Measurements from ENCODE around the gene HEATR5A.
"Not testable (repeated sequence)": the region's sequence is repeated elsewhere in the genome, so short reads cannot be mapped to it uniquely, and the experiment has no call there.

HEATR5A gene

GRCh38 chr14:31382221-31382620 lies 38.1 kb downstream of the HEATR5A start:
- TF ChIP-seq POLR2A (IDR thresholded peaks at IDR 0.05; ENCODE audit: low read depth, low read length) (no peak), POLR2AphosphoS5 (IDR thresholded peaks at IDR 0.05; ENCODE audit: low read depth, low read length) (no peak), TAF1 (IDR thresholded peaks at IDR 0.05; ENCODE audit: borderline replicate concordance, low read depth, low read length) (no peak)
- DNase-seq (ENCODE audit: insufficient read length) (no peak), FAIRE-seq (no peak)

GRCh38 chr14:31380106-31380505 lies 40.2 kb downstream of the HEATR5A start:
- FAIRE-seq: no peak
- DNase-seq (ENCODE audit: insufficient read length): no peak
- TF ChIP-seq TAF1 (IDR thresholded peaks at IDR 0.05; ENCODE audit: borderline replicate concordance, low read depth, low read length): no peak
- no peak for TF ChIP-seq POLR2A (IDR thresholded peaks at IDR 0.05; ENCODE audit: low read depth, low read length)
- no peak for TF ChIP-seq POLR2AphosphoS5 (IDR thresholded peaks at IDR 0.05; ENCODE audit: low read depth, low read length)

- not testable (repeated sequence) for DNase-seq (ENCODE audit: insufficient read length); FAIRE-seq
Measured at GRCh38 chr14:31379125-31379947, 41.0 kb downstream of the HEATR5A start.

GRCh38 chr14:31377433-31377832 lies 42.9 kb downstream of the HEATR5A start:
- no peak for TF ChIP-seq POLR2A (IDR thresholded peaks at IDR 0.05; ENCODE audit: low read depth, low read length)
- TF ChIP-seq TAF1 (IDR thresholded peaks at IDR 0.05; ENCODE audit: borderline replicate concordance, low read depth, low read length): no peak
- no peak for TF ChIP-seq POLR2AphosphoS5 (IDR thresholded peaks at IDR 0.05; ENCODE audit: low read depth, low read length)
- FAIRE-seq (no peak), DNase-seq (ENCODE audit: insufficient read length) (no peak)

- FAIRE-seq: no peak
Measured at GRCh38 chr14:31371646-31372045, 48.7 kb downstream of the HEATR5A start.

GRCh38 chr14:31363331-31364073 lies 56.8 kb downstream of the HEATR5A start:
- TF ChIP-seq POLR2AphosphoS5 (IDR thresholded peaks at IDR 0.05; ENCODE audit: low read depth, low read length): no peak
- TF ChIP-seq TAF1 (IDR thresholded peaks at IDR 0.05; ENCODE audit: borderline replicate concordance, low read depth, low read length): no peak
- no peak for TF ChIP-seq POLR2A (IDR thresholded peaks at IDR 0.05; ENCODE audit: low read depth, low read length)
- DNase-seq (ENCODE audit: insufficient read length) (no peak), FAIRE-seq (no peak)

More at GRCh38 chr14:31371646-31372045, 48.7 kb downstream of the HEATR5A start:
- DNase-seq (ENCODE audit: insufficient read length): no peak
- no peak for TF ChIP-seq POLR2A (IDR thresholded peaks at IDR 0.05; ENCODE audit: low read depth, low read length)
- TF ChIP-seq POLR2AphosphoS5 (IDR thresholded peaks at IDR 0.05; ENCODE audit: low read depth, low read length): no peak
- TF ChIP-seq TAF1 (IDR thresholded peaks at IDR 0.05; ENCODE audit: borderline replicate concordance, low read depth, low read length): no peak

GRCh38 chr14:31362746-31363145 lies 57.6 kb downstream of the HEATR5A start:
- FAIRE-seq (no peak), DNase-seq (ENCODE audit: insufficient read length) (no peak)
- TF ChIP-seq TAF1 (IDR thresholded peaks at IDR 0.05; ENCODE audit: borderline replicate concordance, low read depth, low read length): no peak
- no peak for TF ChIP-seq POLR2AphosphoS5 (IDR thresholded peaks at IDR 0.05; ENCODE audit: low read depth, low read length)
- no peak for TF ChIP-seq POLR2A (IDR thresholded peaks at IDR 0.05; ENCODE audit: low read depth, low read length)

GRCh38 chr14:31361761-31362160 lies 58.6 kb downstream of the HEATR5A start:
- DNase-seq (ENCODE audit: insufficient read length); FAIRE-seq: not testable (repeated sequence)

- FAIRE-seq: no peak
- TF ChIP-seq POLR2AphosphoS5 (IDR thresholded peaks at IDR 0.05; ENCODE audit: low read depth, low read length): no peak
- no peak for TF ChIP-seq TAF1 (IDR thresholded peaks at IDR 0.05; ENCODE audit: borderline replicate concordance, low read depth, low read length)
- no peak for TF ChIP-seq POLR2A (IDR thresholded peaks at IDR 0.05; ENCODE audit: low read depth, low read length)
Measured at GRCh38 chr14:31360919-31361662, 59.3 kb downstream of the HEATR5A start.

GRCh38 chr14:31357279-31357678 lies 63.1 kb downstream of the HEATR5A start:
- FAIRE-seq (no peak), DNase-seq (ENCODE audit: insufficient read length) (no peak)
- TF ChIP-seq POLR2A (IDR thresholded peaks at IDR 0.05; ENCODE audit: low read depth, low read length) (no peak), POLR2AphosphoS5 (IDR thresholded peaks at IDR 0.05; ENCODE audit: low read depth, low read length) (no peak), TAF1 (IDR thresholded peaks at IDR 0.05; ENCODE audit: borderline replicate concordance, low read depth, low read length) (no peak)

More at GRCh38 chr14:31360919-31361662, 59.3 kb downstream of the HEATR5A start:
- no peak for DNase-seq (ENCODE audit: insufficient read length)

- no peak for FAIRE-seq
- no peak for DNase-seq (ENCODE audit: insufficient read length)
- TF ChIP-seq TAF1 (IDR thresholded peaks at IDR 0.05; ENCODE audit: borderline replicate concordance, low read depth, low read length) (no peak), POLR2AphosphoS5 (IDR thresholded peaks at IDR 0.05; ENCODE audit: low read depth, low read length) (no peak), POLR2A (IDR thresholded peaks at IDR 0.05; ENCODE audit: low read depth, low read length) (no peak)
Measured at GRCh38 chr14:31346097-31346496, 74.3 kb downstream of the HEATR5A start.
